ENCODE results near the gene TMA7.
A peak's percentile ranks its signal among the peaks of the same experiment; 100 is the strongest.

The TMA7 gene

GRCh38 chr3:48431224-48432029 lies 8.6 kb upstream of the TMA7 start:
- TF ChIP-seq EZH2phosphoT487 (IDR thresholded peaks at IDR 0.05; ENCODE audit: borderline replicate concordance) (no peak), CTCF (conservative IDR thresholded peaks at IDR 0.05; ENCODE audit: low read length) (no peak)
- Histone ChIP-seq H3K36me3 (ENCODE audit: insufficient read depth, low read length) (no peaks in the 10 kb centered on the region), H3K9me2 (replicated peaks; ENCODE audit: low read depth, low read length) (no peaks in the 10 kb centered on the region), H3F3A (ENCODE audit: low read depth) (no peaks in the 10 kb centered on the region), H3K4me3 (ENCODE audit: low read length, poor library complexity, severe bottlenecking) (no peak overlapping the region), H3K9me3 (ENCODE audit: insufficient read depth, low read depth, low read length) (no peaks in the 10 kb centered on the region), H3K27me3 (ENCODE audit: insufficient read depth, low read length, poor library complexity, severe bottlenecking) (no peaks in the 10 kb centered on the region), H3K4me2 (ENCODE audit: low read depth, low read length, poor library complexity, severe bottlenecking) (no peak overlapping the region), H3K79me2 (ENCODE audit: insufficient read depth, low read length) (peaks cover 35% of the 10 kb centered on the region), H3K4me1 (ENCODE audit: insufficient read depth, low read length, poor library complexity, severe bottlenecking) (peaks cover 33% of the 10 kb centered on the region), H2AFZ (ENCODE audit: low read length) (no peak overlapping the region), H3K9ac (ENCODE audit: low read depth, low read length, poor library complexity, severe bottlenecking) (peak overlapping the region; percentile 82), H4K20me1 (ENCODE audit: insufficient read depth, low read length, poor library complexity, severe bottlenecking) (peaks cover 11% of the 10 kb centered on the region)

GRCh38 chr3:48432411-48433371 lies 7.4 kb upstream of the TMA7 start:
- H3K4me1 ChIP-seq (ENCODE audit: insufficient read depth, low read length, poor library complexity, severe bottlenecking), result peaks cover 24% of the 10 kb centered on the region
- no peak overlapping the region for H3K4me3 ChIP-seq (ENCODE audit: low read length, poor library complexity, severe bottlenecking)
- peaks cover 8% of the 10 kb centered on the region for H4K20me1 ChIP-seq (ENCODE audit: insufficient read depth, low read length, poor library complexity, severe bottlenecking)
- peaks cover 23% of the 10 kb centered on the region for H3K79me2 ChIP-seq (ENCODE audit: insufficient read depth, low read length)
- H3K36me3 ChIP-seq (ENCODE audit: insufficient read depth, low read length), result no peaks in the 10 kb centered on the region
- TF ChIP-seq CTCF (conservative IDR thresholded peaks at IDR 0.05; ENCODE audit: low read length) (peak; percentile 60), EZH2phosphoT487 (IDR thresholded peaks at IDR 0.05; ENCODE audit: borderline replicate concordance) (no peak)
- no peaks in the 10 kb centered on the region for H3K9me3 ChIP-seq (ENCODE audit: insufficient read depth, low read depth, low read length)
- no peak overlapping the region for H3K4me2 ChIP-seq (ENCODE audit: low read depth, low read length, poor library complexity, severe bottlenecking)
- no peak overlapping the region for H3K9ac ChIP-seq (ENCODE audit: low read depth, low read length, poor library complexity, severe bottlenecking)
- H3K9me2 ChIP-seq (replicated peaks; ENCODE audit: low read depth, low read length), result no peaks in the 10 kb centered on the region
- H2AFZ ChIP-seq (ENCODE audit: low read length), result no peak overlapping the region
- no peaks in the 10 kb centered on the region for H3F3A ChIP-seq (ENCODE audit: low read depth)
- H3K27me3 ChIP-seq (ENCODE audit: insufficient read depth, low read length, poor library complexity, severe bottlenecking), result no peaks in the 10 kb centered on the region

GRCh38 chr3:48433472-48434118 lies 6.5 kb upstream of the TMA7 start:
- Histone ChIP-seq H2AFZ (ENCODE audit: low read length) (no peak overlapping the region), H3K27me3 (ENCODE audit: insufficient read depth, low read length, poor library complexity, severe bottlenecking) (no peaks in the 10 kb centered on the region), H3K9me3 (ENCODE audit: insufficient read depth, low read depth, low read length) (no peaks in the 10 kb centered on the region), H3K4me1 (ENCODE audit: insufficient read depth, low read length, poor library complexity, severe bottlenecking) (peaks cover 15% of the 10 kb centered on the region), H3K36me3 (ENCODE audit: insufficient read depth, low read length) (no peaks in the 10 kb centered on the region), H3K4me3 (ENCODE audit: low read length, poor library complexity, severe bottlenecking) (no peak overlapping the region), H3K79me2 (ENCODE audit: insufficient read depth, low read length) (peaks cover 17% of the 10 kb centered on the region), H3K4me2 (ENCODE audit: low read depth, low read length, poor library complexity, severe bottlenecking) (no peak overlapping the region), H3F3A (ENCODE audit: low read depth) (no peaks in the 10 kb centered on the region), H3K9ac (ENCODE audit: low read depth, low read length, poor library complexity, severe bottlenecking) (no peak overlapping the region), H3K9me2 (replicated peaks; ENCODE audit: low read depth, low read length) (no peaks in the 10 kb centered on the region), H4K20me1 (ENCODE audit: insufficient read depth, low read length, poor library complexity, severe bottlenecking) (no peaks in the 10 kb centered on the region)
- TF ChIP-seq EZH2phosphoT487 (IDR thresholded peaks at IDR 0.05; ENCODE audit: borderline replicate concordance) (no peak), CTCF (conservative IDR thresholded peaks at IDR 0.05; ENCODE audit: low read length) (no peak)
